Smooth muscle cell (in vitro differentiated cells): ENCODE measurements around the gene CEP112. TPM values are rescaled to one million over a fixed set of nuclear protein-coding genes. Genes with fewer than 3 reads are reported as not detected.

Experiments
- DNase-seq: peaks from one replicate; lab custom pipeline; 2025; ENCODE audit not compliant: unreplicated experiment; lab: John Stamatoyannopoulos, UW
- H2AFZ ChIP-seq: fragments of 200-600 bp; sonication (generic); 2 replicates; pipeline ENCODE4 v1.6.0; 2016; ENCODE audit warnings: antibody characterized with exemption, low read depth, mild to moderate bottlenecking
- H3F3A ChIP-seq: fragments of 200-600 bp; sonication (generic); 2 replicates; pipeline ENCODE4 v1.6.0; 2017; ENCODE audit warnings: antibody characterized with exemption, low read depth
- H3K27ac ChIP-seq: fragments of 200-600 bp; sonication (generic); 2 replicates; pipeline ENCODE4 v1.5.1; 2016; ENCODE audit warnings: low read depth, mild to moderate bottlenecking
- H3K27me3 ChIP-seq: fragments of 200-600 bp; sonication (generic); 2 replicates; pipeline ENCODE4 v1.6.1; 2016; ENCODE audit warnings: low read depth, mild to moderate bottlenecking
- H3K36me3 ChIP-seq: fragments of 200-600 bp; sonication (generic); 2 replicates; pipeline ENCODE4 v1.5.1; 2016; ENCODE audit warnings: low read depth
- H3K4me1 ChIP-seq: fragments of 200-600 bp; sonication (generic); 2 replicates; pipeline ENCODE4 v1.5.1; 2016; ENCODE audit warnings: low read depth
- H3K4me2 ChIP-seq: fragments of 200-600 bp; sonication (generic); 2 replicates; pipeline ENCODE4 v1.6.0; 2016; ENCODE audit warnings: mild to moderate bottlenecking
- H3K4me3 ChIP-seq: fragments of 200-600 bp; sonication (generic); 2 replicates; pipeline ENCODE4 v1.5.1; 2016; ENCODE audit warnings: mild to moderate bottlenecking
- H3K79me2 ChIP-seq: fragments of 200-600 bp; sonication (generic); 2 replicates; pipeline ENCODE4 v1.6.0; 2016; ENCODE audit warnings: low read depth, mild to moderate bottlenecking
- H3K9ac ChIP-seq: fragments of 200-600 bp; sonication (generic); 2 replicates; pipeline ENCODE4 v1.6.0; 2016; ENCODE audit warnings: low read depth
- H3K9me3 ChIP-seq: fragments of 200-600 bp; sonication (generic); replicated peaks from 2 replicates; pipeline ENCODE4 v1.5.1; 2016; ENCODE audit warnings: low read depth
- H4K20me1 ChIP-seq: fragments of 200-600 bp; sonication (generic); 2 replicates; pipeline ENCODE4 v1.6.0; 2016; ENCODE audit warnings: low read depth
- CTCF ChIP-seq: fragments of 200-600 bp; sonication (generic); IDR thresholded peaks from 2 replicates; pipeline ENCODE4 v1.5.1; 2017; ENCODE audit warnings: borderline replicate concordance, mild to moderate bottlenecking, antibody characterized with exemption; ENCODE audit not compliant: insufficient read depth, poor library complexity, severe bottlenecking
- WGBS: methylation state at CpG from one replicate; pipeline ENCODE4 v1.1.7; 2016; ENCODE audit warnings: low lambda C conversion rate; 5-methylcytosine and 5-hydroxymethylcytosine counted together
- polyA plus RNA-seq: library from polyadenylated mRNA; unstranded; fragments of >200 nt; fragmentation: Nextera tagmentation; extraction: Ambion mirVana; gene quantifications from 2 replicates; pipeline ENCODE4 v1.2.1, GENCODE V29; 2016
- total RNA-seq: library from RNA; depleted of rRNA; stranded (reverse); fragments of >200 nt; gene quantifications from 2 replicates; pipeline ENCODE4 v1.2.3, GENCODE V29; 2014

Gene CEP112
- total and polyA plus RNA-seq, 2 experiments from 2014 or later: 8.3 to 9.9 TPM

- Histone ChIP-seq H3K9me3 (peaks cover 3% of the 10 kb centered on the region), H3K9ac (no peak overlapping the region), H3K79me2 (peaks cover 2% of the 10 kb centered on the region), H3K27ac (no peak overlapping the region), H4K20me1 (no peaks in the 10 kb centered on the region), H3F3A (no peaks in the 10 kb centered on the region), H3K4me1 (no peaks in the 10 kb centered on the region), H3K36me3 (peaks cover 10% of the 10 kb centered on the region), H3K4me3 (no peak overlapping the region), H2AFZ (no peak overlapping the region), H3K4me2 (no peak overlapping the region), H3K27me3 (no peaks in the 10 kb centered on the region)
- DNase-seq: no peak
- WGBS: 76% methylated on average over 3 of the region's 3 CpGs
- no peak for TF ChIP-seq CTCF
Observed at GRCh38 chr17:65936013-65936412, 255.9 kb downstream of the CEP112 start.

DNA sequence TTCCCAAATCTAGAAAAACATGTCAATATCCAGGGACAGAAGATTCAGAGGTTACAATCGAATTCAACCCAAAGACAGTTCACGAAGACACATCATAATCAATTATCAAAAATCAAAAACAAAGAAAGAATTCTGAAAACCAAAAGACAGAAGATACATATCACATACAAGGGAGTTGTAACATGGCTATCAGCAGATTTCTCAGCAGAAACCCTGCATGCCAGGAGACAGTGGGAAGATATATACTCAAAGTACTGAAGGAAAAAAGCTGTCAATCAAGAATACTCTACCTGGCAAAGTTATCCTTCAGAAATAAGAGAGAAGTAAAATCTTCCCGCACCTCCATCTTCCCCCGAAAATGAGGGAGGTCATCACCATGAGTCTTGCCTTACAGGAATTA is 258.6 kb downstream of the CEP112 start:
- H3K4me1 ChIP-seq: no peaks in the 10 kb centered on the region
- no peak for TF ChIP-seq CTCF
- no peaks in the 10 kb centered on the region for H4K20me1 ChIP-seq
- H3K36me3 ChIP-seq: peaks cover 10% of the 10 kb centered on the region
- H3K27me3 ChIP-seq: no peaks in the 10 kb centered on the region
- no peak overlapping the region for H3K4me2 ChIP-seq
- no peak overlapping the region for H3K9ac ChIP-seq
- no peak overlapping the region for H2AFZ ChIP-seq
- no peak overlapping the region for H3K27ac ChIP-seq
- peaks cover 2% of the 10 kb centered on the region for H3K79me2 ChIP-seq
- WGBS: 90% methylated on average over 4 of the region's 4 CpGs
- peaks cover 3% of the 10 kb centered on the region for H3K9me3 ChIP-seq
- no peak for DNase-seq
- no peaks in the 10 kb centered on the region for H3F3A ChIP-seq
- H3K4me3 ChIP-seq: no peak overlapping the region

DNA sequence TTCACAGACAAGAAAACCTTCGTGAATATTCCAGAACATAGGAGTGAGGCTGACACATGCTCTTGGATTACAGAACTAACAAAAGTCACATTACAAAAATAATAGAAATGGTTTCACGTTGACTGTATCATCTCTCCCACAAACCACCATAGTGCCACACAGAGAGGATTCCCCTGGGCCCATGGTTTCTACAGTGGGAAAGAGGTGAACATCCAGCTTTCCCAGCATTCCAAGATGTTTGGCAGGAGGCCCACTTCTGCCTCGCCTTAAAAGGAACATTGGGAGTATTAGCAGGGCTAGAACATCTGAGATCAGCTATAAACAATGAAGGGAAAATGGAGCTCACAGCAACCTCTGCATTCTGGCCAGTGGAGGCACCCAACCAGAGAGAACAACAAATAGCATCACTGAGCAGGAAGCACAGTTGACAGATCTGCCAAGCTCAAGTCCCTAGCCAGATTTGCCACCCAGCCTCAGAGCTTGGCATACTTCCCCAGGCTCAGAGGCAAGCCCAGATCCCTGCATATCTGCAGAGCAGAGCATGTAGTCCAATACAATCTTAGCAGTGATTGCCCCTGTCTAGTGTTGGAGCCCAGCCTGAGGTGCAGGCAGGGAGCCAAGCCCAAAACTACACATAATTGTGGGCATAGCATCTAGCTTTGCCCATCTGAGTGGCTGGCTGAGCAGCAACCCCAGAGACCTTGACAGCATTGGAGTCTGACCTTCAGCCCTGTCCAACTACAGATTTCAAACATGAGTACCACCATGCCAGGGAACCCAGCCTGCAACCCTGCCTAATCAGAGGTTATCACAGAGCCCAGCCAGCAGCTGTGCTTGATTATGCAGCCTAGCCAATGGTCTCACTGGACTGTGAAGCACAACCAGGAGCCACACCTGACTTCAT is 260.4 kb downstream of the CEP112 start:
- DNase-seq: no peak
- Histone ChIP-seq H3K79me2 (peaks cover 2% of the 10 kb centered on the region), H3K36me3 (peaks cover 10% of the 10 kb centered on the region), H3K27me3 (no peaks in the 10 kb centered on the region), H3K4me1 (no peaks in the 10 kb centered on the region), H2AFZ (no peak overlapping the region), H4K20me1 (no peaks in the 10 kb centered on the region), H3K9me3 (peaks cover 3% of the 10 kb centered on the region), H3F3A (no peaks in the 10 kb centered on the region), H3K4me2 (no peak overlapping the region), H3K9ac (no peak overlapping the region), H3K27ac (no peak overlapping the region), H3K4me3 (no peak overlapping the region)
- no peak for TF ChIP-seq CTCF
- 95% methylated on average over 3 of the region's 3 CpGs for WGBS
